Neural progenitor cell (in vitro differentiated cells): ENCODE data around the gene PRPF4.

Source experiments
- CTCF ChIP-seq: fragments of 200-600 bp; sonication (generic); IDR thresholded peaks from 2 replicates; pipeline ENCODE4 v1.5.1; 2017; ENCODE audit warnings: antibody characterized with exemption, mild to moderate bottlenecking
- EZH2 ChIP-seq: fragments of 200-600 bp; sonication (generic); IDR thresholded peaks from 2 replicates; pipeline ENCODE4 v1.6.1; 2017; ENCODE audit warnings: antibody characterized with exemption, mild to moderate bottlenecking, moderate library complexity

DNA sequence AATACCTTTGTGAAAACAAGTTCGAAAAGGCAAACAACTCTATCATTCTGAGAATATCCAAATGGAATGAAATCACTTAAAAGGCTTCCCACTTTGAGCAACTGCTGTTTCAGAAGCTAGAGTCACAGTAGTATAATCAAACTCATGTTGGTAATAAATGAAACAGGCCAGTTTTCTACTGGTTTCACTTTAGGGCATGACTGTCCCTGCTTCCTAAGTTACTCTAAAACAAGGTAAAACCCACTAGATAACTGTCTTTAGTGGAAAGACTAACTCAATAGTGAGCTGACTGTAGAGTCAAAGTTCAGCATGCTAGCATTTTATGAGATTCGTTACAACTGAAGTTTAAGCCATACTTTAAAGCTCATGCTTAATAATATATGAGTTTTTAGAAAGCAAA is 6.1 kb upstream of the PRPF4 start:
- TF ChIP-seq CTCF (no peak), EZH2 (no peak)
